Right hindlimb (tissue), 1 donor: ENCODE measurements around the gene PDZD8.
"Not testable (repeated sequence)": the region's sequence is repeated elsewhere in the genome, so short reads cannot be mapped to it uniquely, and the experiment has no call there.

ENCODE experiments used
- DNase-seq: peaks from one replicate; pipeline ENCODE4 v3.0.0-alpha.2; 2018

Gene PDZD8

DNA sequence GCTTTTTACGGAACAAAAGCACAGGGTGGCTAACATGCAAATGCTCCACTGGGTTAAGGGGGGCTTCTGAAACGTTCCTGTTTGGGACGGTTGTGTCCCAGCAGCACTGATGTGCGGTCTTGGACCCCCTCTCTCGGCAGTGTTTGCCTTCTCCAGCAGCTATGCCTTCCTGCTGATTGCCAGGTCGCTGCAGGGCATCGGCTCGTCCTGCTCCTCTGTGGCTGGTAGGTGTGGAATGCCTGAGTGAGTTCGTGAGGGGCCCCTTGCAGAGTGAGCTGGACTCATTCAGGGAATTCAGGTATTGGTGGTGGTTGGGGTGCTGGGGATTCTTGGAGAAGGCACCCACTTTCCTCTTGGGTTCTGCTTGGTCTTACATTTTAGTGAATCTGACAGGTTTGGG, 121.3 kb downstream of the PDZD8 start:
- DNase-seq: no peak

DNA sequence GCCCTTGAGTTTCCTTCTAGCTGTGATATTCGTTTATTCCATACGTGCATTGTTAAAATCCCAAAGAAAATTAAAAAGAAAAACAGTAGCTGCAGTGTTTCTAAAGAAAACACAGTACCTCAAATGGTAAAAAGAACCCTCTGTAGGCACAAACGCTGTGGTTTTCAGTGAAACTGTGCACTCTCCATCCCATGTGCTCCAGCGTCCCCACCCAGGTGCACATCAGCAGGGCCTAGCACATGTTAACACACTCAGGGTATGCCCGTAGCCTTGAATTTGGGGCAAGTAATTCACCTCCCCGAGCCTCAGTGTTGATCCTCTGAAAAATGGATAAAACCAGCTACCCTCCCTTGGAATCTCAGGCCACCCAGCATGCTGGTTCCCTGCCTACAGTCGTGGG, 124.8 kb downstream of the PDZD8 start:
- no peak for DNase-seq

DNA sequence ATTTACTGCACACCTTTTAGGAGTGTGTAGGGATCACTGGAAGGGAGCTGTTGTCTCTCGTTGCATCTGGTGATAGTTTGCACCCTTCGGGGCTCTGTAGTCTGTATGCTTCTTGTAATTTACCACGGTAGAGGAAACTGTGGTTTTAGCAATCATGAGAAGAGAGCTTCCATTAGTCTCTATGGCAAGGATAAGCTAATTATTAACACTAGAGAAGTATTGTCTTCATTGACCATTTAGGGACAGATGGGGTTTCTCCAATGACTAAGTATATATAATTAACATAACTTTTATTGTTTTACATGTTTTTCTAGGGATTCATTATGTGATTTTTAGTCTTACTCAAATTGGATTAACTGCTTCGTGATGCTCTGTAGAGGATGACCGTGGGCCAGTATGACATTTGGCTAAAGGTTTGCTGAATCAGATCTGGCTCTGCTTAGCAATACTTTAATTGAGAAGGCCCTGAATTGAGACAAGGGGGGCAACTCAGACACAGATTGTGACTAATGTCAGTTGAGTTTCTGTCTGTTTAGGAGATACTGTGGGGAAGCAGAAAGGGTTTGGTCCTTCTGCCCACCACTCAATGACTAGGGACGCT, 125.6 kb downstream of the PDZD8 start:
- no peak for DNase-seq

DNA sequence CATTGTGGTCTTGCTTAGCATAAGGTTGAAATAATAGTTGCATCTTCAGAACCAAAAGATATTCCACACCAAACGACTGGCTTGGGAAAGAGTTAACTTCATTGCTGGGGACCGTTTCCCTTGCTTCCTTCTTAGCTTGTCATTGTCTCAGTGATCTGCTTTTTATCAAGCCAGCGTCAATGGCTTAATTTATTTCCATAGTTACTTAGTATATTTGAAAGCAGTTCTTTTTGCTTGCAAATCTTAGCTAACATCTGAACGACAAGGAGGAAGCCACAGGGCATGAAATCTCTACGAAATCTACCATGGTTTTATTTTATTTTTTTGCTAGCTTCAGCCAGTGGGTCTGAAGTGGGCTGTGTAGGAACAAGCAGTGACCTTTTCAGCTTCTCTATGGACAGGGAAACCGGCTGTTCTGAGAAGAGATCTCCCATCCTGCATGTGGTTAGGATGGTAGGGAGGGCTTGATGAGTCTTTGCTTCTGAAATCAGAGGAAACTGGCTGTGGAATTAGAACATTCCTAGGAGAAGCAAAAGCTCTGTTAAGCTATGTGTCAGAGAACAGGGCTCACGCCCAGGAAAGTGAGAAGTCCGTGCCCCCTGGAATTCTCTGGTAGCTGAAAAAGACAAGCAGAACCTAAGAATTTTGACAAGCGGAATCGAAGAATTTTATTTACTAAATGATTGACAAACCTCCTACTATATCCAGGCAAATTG, 126.3 kb downstream of the PDZD8 start:
- DNase-seq: no peak

DNA sequence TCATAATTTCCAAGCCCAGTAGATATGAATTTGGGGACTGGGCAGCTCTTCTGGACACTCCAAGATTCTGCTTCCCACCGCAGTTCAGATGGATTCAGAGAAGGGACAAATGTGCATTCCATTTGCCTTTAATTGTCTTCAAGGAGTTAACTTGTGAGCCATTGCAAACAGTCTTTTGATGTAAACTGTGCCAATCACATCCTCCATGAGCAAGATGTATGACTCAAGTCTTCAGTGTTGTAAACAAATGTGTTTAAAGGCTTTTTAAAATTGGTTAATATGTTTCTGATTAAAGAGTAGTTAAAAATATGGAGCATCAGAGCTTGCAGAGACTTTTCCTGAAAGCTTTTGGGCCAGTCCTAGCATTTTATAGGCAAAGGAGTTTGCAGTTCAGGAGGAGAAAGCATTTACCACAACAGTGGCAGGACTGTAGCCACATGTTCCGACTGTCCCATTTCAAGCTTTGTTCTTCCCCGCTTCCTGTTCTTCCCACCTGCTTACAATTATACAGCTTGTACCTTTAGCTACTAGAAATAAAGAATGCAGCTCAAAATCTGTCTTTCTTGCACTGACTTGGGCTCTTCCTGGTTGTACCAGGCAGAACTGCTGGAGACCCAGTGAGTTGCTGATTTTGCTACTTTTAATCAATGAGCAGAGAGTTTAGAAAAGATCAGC, 128.1 kb downstream of the PDZD8 start:
- no peak for DNase-seq

DNA sequence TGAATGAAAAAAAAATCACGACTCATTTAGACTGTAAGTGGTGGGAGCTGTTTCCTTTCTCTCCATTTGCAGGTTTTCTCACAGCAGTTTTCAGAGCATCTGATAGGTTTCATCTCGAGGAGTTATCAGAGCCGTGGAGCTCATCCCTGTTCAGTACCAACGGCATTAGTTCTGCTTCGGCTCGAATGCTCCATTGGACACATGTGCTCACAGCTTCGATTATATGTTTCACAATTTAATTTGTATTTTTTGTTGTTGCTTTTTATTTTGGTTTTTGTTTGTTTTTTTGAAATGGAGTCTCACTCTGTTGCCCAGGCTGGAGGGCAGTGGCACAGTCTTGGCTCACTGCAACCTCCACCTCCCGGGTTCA, 132.8 kb downstream of the PDZD8 start:
- DNase-seq: no peak

DNA sequence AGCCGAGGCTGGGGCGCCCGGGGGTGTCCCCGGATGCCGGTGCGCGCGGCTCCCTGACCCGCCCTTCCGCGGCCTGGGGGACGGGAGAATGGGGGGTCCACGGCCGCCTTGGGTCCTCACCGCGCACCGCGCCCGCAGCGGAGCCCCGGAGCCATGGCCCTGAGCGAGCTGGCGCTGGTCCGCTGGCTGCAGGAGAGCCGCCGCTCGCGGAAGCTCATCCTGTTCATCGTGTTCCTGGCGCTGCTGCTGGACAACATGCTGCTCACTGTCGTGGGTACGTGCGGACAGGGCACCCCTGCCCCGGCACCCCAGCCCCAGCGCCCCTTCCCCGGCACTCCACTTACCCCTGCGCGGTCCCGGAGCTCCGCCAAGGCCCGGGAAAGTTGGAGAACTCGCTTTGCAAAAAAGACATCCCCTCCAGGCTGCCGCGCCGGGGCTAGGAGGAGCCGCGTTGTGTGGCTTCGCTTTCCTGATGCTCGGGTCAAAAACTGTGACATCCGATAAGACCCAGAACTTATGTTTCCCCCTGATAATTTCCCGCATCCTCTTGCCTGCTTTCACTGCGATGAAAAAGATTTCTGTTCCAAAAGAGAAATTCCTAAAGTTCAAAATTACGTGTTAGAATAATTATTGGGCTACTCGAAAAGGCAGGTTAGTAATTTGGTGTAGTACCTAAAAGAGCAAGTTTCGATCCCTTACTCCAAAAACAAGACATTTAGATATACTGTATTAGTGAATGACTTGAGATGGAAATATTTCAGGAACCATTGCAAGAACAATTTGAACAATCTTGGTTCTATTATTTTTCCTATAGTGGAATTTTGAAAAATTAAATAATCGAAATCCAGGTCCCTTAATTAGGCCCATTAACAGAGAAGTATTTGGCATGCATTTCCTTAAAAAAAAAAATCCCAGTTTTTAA, 133.4 kb downstream of the PDZD8 start:
- DNase-seq: no peak

DNA sequence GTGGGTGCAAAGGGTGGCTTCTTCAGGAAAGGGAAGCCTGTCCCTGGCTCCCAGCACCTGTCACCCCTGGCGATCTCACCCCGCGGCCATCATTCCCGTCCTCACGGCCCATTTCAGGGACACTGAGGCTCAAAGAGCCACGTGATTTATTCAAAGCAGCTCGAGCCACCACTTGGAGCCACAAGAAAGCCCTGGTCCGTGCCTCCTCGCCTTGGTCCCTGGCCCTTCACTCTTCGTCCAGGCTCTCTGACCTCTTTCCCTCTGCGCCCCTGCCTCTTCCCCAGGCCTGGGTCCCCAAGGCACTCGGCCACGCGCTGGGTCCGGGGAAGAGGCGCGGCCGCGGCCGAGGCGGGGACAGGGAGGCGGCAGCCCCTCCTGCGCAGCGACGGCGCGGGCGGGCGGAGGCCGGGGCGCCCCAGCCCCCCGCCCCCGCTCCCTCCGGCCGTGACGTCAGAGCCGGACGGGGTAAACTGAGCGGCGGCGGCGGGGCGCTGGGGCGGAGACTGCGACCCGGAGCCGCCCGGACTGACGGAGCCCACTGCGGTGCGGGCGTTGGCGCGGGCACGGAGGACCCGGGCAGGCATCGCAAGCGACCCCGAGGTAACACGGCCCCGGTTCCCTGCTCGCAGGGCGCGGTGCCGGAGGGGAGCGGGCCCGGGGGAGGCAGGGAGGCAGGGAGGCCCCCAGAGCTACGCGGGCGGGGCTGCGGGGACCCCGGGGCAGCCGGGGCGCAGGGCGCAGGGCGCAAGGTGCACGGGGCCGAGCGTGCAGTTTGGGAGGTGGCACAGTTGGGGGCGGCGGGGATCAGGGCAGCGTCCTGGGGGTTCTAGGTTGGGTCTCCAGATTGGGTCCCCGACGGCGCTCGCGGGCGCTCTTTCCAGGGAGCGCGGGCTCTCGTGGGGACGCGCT, 134.4 kb downstream of the PDZD8 start, which contains the start of gene SLC18A2:
SLC18A2 (plus strand) TSS at position 494 of the 909 bp plus-strand sequence. CDS start 580 bp downstream, outside the sequence.
- DNase-seq: no peak

DNA sequence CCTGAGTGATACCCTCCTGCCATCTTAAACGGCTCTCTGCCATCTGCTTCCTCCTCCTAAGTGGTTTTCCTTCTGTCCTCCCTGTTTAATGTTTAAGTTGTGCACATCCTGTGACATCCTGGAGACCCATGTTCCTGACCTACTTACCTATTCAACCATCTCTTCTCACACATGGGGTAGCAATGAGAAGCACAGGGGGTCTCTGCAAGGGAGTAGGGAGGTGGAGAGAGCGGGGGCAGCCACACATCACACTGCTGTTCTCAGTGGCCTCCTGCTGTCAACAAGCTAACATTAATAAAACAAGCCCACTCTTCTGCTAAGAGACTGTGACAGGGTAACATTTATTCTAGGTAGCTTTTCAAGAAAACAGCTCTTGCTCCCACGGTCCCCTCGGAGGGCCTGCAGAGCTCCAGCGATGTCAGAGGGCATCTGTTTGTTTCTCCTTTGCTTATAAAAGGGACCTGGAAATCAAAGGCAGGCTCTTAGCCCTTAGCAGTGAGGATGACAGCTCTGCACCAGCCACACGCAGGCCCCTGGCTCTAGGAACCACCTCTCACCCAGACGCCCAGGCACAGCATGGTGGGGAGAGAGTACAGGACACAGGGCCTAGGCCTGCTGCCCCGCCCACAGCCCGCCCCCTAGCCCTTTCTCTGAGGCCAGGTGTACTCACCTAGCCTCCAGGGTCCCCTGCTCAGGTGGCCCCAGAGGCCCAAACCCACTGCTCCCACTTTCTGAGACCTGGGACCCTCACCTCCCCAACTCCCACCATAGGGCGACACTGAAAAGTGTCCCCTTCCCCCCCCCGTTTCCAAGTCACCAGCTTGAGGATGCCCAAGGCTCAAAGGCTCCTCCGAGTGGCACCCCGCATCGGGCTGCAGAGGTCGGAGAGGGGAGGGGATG, 135.3 kb downstream of the PDZD8 start:
- no peak for DNase-seq

DNA sequence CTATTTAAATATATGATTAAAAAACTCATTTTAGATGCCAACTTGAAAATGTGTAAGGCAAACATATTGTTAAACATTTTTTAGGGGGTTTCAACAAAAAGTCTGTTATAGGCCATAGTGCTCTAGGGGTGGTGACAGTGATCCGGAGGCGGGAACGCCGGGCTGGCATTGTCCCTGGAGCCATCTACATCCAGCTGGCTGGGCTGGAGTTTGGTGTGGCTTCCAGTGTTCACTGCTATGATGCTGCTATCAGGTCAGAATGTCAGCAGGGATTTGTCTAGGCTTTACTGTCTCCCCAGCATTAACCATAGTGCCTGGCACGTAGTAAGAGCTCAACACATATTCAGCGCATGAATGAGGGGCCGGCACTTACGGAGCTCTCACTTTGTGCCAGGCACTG, 136.2 kb downstream of the PDZD8 start:
- no peak for DNase-seq

DNA sequence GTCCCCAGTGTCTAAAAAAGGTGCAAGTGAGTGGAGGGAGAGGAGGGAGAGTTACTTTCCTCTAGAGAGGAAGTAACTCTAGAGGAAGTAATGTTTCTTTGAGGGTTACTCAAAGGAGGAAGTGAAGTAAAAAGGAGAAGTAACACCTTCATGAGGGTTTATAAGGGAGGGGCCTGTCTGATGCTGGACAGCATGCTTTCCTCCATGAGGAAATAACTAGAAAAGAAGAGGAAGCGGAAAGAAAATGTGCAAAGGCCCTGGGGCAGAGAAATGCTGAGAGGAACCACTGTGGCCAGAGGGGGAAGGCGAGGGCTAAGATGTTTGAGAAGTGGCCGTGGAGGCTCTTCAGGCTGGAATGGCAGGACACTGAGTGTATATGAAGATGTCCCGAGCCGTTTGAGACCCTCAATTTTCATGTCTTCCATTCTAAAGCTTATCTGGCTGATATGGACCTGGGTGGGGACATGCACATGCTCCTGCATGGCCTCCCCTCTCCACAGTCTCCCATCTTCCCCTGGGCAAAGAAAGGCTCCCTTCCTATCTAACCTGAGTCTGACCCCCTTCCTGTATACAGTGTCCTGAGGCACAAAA, 137.7 kb downstream of the PDZD8 start:
- no peak for DNase-seq

DNA sequence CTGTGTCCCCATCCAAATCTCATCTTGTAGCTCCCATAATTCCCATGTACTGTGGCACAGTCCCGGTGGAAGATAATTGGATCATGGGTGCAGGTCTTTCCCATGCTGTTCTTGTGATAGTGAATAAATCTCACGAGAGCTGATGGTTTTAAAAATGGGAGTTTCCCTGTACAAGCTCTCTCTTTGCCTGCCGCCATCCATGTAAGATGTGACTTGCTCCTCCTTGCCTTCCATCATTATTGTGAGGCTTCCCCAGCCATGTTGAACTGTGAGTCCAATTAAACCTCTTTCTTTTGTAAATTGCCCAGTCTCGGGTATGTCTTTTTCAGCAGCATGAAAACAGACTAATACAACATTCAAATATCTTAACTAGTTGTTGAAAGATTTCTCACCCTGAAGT, 145.1 kb downstream of the PDZD8 start:
- not testable (repeated sequence) for DNase-seq

DNA sequence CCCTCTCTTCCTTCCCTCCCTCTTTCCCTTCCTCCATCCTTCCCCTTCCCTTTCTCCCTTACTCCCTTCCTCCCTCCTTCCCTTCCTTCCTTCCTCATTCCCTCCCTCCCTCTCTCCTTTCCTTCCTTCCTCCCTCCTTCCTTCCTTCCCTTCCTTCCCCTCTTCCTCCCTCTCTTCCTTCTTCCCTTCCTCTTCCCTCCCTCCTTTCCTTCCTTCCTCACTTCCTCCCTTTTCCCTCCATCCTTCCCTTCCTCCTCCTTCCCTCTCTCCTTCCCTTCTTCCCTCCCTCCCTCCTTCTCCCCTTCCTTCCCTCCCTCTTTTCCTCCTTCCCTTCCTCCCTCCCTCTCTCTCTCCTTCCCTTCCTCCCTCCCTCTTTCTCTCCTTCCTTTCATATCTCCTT, 147.0 kb downstream of the PDZD8 start:
- DNase-seq: no peak
